NCI-H1048 (cell line): ENCODE data around the gene USF2.

Experiments
- DNase-seq: peaks from one replicate; lab custom pipeline; 2025; lab: John Stamatoyannopoulos, UW

USF2 gene

GRCh38 chr19:35241417-35241816 lies 27.3 kb upstream of the USF2 start:
- DNase-seq, result no peak

GRCh38 chr19:35246466-35247092 lies 22.2 kb upstream of the USF2 start:
- no peak for DNase-seq

DNA sequence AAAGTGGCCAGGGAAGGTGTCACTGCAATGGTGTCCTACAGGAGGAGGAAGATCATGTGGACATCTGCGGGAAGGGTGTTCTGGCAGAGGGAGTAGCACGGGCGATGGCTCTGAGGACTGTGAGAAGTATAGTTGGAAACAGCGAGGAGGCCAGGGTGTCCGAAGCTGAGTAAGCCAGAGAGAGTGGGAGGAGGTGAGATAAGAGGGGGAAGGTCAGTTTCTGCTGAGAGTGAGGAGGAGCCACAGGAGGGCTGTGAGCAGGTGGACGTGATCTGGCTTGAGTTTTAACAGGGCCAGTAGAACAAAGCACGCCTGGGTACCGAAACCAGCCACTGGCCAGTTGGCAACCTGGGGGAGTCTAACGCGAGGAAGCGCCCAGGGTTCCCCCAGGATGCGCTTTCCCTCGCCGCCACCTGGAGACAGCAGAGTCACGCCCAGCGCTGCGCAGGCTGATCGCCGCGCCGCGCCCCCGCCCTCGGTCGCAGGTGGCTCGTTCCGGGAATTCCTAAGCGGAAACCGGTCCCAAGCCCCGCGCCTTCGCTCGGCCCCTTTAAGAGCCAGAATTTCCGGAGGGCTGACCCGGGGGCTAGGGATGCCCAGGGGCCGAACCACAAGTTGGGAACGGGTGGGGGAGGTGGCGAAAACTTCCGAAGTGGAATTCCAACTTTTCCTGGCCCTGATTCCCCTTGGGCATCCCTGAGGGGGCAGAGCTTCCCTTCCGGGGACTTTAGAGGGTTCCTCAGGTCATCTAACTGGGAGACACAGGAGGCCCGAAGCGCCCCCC lies 21.0 kb upstream of the USF2 start:
- DNase-seq, result peak; percentile 71

DNA sequence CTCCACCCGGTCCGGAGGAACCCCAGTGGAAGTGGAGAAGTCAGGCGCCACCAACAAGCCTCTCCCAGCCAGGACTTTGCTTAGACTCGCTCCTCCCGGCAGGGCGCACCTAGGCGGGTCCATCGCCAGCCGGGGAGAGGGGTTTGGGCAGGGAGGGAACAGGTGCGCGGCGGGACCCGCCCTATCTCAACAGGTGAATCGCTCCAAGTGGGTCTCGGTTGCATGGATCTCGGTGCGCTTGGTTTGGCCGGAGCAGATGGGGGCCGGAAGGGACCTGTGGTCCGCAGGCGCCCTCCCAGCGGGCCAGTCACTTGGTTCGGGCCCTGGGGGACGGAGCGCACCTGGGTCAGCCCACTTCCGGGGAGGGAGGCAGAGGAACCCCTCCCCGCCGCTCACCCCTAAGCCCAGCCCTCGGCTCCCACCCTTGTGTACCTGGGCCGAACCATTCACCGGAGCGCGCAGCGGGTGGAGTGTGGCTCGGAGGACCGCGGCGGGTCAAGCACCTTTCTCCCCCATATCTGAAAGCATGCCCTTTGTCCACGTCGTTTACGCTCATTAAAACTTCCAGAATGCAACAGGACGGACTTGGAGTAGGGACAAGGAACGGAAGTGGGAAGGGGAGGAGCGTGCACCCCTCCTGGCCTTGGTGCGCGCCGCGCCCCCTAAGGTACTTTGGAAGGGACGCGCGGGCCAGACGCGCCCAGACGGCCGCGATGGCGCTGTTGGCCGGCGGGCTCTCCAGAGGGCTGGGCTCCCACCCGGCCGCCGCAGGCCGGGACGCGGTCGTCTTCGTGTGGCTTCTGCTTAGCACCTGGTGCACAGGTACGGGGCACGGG lies 20.2 kb upstream of the USF2 start, which contains the start of gene LSR:
Gene LSR, plus strand, starts transcription at position 693 of the 836 bp plus-strand sequence. Its CDS starts 21 bp downstream, at position 714.
- peak; percentile 89 for DNase-seq

DNA sequence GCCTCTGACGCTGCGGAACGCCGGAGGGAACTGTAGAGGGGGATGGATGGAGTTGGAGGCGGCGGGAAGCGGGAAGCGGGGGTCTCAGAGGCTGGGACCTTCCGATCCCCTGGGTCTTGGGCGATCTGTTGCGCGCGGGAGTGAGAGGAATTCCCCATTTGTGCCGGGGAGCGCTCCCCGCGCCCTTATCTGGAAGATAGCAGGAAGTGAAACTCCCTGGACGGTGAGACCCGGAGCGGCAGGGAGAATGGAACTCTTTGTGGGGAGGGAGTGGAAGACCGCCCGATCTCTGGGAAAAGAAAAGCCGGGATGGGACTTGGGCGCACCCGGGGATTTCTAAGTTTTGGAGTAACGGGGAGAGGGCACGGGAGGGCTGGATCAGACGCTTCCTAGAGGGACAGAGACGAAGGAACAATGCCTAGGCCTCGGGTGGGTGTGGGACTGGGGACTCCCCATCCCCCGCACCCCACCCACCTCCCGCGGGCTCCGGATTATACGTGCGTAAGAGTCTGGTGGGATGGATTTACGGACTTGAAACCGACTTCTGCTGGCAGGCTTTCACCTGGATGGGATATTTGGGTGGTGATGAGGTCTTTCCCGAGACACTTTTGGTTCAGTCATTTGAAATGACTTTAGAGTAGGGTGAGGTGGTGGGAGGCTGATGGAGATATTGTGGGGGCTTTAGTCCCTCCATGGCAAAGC lies 19.5 kb upstream of the USF2 start:
- DNase-seq, result no peak

GRCh38 chr19:35249848-35250711 lies 18.7 kb upstream of the USF2 start:
- no peak for DNase-seq

- DNase-seq, result no peak
These were observed 17.3 kb upstream of the USF2 start for GRCh38 chr19:35251456-35251855.

DNA sequence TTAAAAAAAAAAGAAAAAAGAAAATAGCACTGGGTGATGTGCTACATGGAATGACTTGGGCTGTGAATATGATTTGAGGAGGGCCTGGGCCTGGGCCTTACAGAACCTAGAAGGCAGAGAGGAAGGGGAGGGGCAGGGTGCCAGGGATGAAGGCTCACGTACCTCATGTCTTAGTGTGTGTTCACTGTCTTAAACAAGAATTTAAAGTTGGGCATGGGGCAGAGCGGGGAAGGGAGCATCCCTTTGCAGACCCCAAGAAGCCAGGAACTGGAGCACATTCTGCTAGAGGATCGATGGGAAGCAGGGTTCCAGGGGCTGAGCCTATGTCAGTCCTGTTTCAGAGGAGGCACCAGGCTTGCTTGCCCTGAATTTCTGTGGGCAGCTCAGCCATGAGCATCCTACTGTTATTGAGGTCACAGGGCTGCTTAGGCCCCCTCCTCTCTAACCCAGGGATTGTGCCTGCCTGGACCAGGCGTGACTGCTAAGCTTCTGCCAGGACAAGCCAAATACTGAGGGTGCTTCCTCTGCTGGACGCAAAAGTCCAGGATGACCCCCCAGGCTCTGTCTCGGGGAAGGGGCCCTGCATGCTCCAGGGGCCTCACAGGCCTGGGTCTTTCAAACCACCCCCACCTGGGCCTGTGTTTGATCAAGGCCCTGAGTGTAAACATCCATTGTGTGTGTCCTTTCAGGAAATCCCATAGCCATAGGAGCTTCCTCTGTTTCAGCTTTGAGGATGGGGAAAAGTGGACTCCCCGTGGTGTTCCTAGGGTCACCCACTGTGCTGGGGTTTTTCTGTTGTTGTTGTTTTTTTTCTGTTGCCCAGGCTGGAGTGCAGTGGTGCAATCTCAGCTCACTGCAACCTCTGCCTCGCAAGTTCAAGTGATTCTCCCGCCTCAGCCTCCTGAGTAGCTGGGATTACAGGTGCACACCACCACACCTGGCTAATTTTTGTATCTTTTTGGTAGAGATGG lies 15.2 kb upstream of the USF2 start:
- DNase-seq, result no peak

DNA sequence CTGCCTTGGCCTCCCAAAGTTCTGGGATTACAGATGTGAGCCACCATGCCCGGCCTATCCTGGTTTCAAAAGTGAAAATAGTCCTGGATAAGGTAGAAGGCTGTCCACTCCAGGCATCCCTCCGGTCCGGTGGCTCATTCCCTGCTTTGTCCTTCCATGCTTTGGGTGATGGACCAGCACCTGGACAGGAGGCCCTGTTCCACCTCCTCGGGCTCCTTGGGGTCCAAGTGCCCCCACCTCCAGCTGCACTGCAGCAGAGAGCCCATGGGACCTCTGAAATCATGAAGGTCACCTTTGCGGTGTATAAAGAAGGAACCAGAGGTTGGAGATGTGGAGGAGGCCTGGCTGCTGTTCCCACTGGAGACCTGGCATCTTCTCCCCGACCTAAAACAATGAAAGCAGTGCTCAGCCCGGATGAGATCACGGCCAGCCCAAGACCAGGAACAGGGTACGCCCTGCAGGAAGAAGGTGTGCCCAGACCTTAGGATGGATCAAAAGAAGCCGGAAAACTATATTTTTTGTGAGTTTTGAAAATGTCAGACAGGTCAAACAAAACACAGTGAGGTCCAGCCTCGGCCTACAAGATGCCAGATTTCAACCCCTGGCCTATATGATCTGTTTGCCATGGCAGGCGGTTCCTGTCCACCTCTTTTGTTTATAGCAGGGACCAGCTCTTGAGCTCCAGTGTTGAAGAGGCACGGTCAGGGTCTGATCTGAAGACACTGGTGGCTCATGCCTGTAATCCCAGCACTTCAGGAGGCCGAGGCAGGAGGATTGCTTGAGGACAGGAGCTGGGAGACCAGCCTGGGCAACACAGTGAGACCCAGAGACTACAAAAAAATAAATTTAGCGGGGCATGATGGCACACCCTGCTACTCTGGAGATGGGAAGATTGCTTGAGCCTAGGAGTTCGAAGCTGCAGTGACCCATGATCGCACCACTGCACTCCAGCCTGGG lies 14.1 kb upstream of the USF2 start:
- DNase-seq, result no peak

DNA sequence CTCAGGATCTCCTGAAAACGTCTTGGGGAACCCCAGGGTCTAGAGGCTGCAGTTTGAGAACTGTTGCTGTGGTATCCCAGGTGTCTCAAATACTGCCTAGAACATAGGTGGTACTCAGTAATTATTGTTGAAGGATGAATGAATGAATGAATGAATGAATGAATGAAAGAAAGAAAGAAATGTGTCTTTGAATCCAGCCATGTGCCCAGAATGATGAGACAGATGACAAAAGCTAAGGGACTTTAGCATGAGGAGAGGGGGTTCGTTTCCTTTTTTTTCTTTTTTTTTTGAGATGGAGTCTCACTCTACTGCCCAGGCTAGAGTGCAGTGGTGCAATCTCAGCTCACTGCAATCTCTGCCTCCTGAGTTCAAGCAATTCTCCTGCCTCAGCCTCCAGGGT lies 12.2 kb upstream of the USF2 start:
- DNase-seq, result no peak

DNA sequence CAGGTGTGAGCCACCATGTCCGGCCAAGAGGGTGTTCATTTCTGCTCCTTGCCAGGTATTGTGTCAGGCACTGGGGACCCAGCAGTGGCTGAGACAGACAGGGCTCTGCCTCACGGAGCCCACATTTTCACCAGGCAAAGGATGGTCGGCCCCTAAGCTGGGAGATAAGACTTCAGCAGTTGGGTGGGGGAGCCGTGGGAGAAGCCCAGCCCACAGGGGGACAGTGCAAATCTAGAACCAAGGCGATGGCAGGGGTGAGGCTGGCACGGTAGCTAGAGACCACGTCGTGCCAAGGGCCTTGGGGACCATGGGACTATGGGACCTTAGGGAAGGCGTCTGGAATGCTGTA lies 11.7 kb upstream of the USF2 start:
- no peak for DNase-seq

DNA sequence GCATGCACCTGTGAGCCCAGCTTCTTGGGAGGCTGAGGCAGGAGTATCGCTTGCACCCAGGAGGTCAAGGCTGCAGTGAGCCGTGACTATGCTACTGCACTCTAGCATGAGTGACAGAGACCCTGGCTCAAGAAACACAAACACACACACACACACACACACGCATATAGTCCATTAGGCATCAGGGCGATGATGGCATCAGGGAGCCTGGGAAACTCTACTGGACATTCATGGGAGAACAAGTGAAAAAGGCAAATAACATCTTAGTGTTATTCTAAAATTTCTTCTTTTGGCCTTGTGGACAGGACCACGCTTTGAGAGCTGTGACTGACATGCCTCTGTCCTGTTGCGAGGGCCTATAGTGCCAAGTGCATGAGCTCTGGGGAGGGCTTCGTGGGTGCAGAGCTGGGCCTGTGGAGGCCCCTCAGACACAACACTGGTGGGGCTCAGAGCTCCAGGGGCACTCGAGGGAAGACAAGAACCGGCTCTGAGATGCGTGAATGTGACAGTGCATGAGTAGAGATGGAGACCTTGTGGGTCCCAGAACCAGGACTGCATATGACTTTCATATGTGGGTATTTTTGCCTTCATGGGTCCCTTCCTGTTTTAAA lies 8.0 kb upstream of the USF2 start:
- no peak for DNase-seq

- no peak for DNase-seq
These were observed 7.2 kb upstream of the USF2 start for GRCh38 chr19:35261356-35262100.

- no peak for DNase-seq
These were observed 6.5 kb upstream of the USF2 start for GRCh38 chr19:35262101-35262761.

- no peak for DNase-seq
These were observed 4.3 kb upstream of the USF2 start for GRCh38 chr19:35264268-35265125.
